ENCODE results near the gene LIME1.

GRCh38 chr20:63697868-63698545 is 38.5 kb upstream of the LIME1 start:
- TF ChIP-seq EP300 (IDR thresholded peaks at IDR 0.05; ENCODE audit: borderline replicate concordance in 1 of 2, low read depth in 2 of 2, low read length in 2 of 2): no peak
- no peak for TF ChIP-seq CTCF (IDR thresholded peaks at IDR 0.05; ENCODE audit: control extremely low read depth in 1 of 3, insufficient read depth in 1 of 3, low read depth in 1 of 3, low read length in 3 of 3)
- no peak for TF ChIP-seq HDAC2 (IDR thresholded peaks at IDR 0.05; ENCODE audit: borderline replicate concordance in 1 of 2, low read depth in 2 of 2, low read length in 2 of 2)
- TF ChIP-seq RAD21 (IDR thresholded peaks at IDR 0.05 in 1 of 2, conservative IDR thresholded peaks at IDR 0.05 in 1 of 2; ENCODE audit: low read depth in 2 of 2, low read length in 2 of 2): no peak
- no peak for TF ChIP-seq CHD2 (IDR thresholded peaks at IDR 0.05; ENCODE audit: low read length)
- no peak for TF ChIP-seq GABPA (IDR thresholded peaks at IDR 0.05; ENCODE audit: borderline replicate concordance, insufficient read depth, low read length)
- no peak for TF ChIP-seq ATF2 (IDR thresholded peaks at IDR 0.05; ENCODE audit: low read length)
- TF ChIP-seq SP1 (IDR thresholded peaks at IDR 0.05; ENCODE audit: low read depth, low read length): no peak
